ENCODE results near the gene HGF.

- no peak for TF ChIP-seq CTCF (conservative IDR thresholded peaks at IDR 0.05 in 1 of 2, IDR thresholded peaks at IDR 0.05 in 1 of 2; ENCODE audit: extremely low read depth in 1 of 2, insufficient read depth in 1 of 2, low read depth in 1 of 2, low read length in 2 of 2)
- no peak for TF ChIP-seq EZH2 (IDR thresholded peaks at IDR 0.05; ENCODE audit: borderline replicate concordance, low read length)
Measured at GRCh38 chr7:81662531-81662930, 107.3 kb downstream of the HGF start.
